Heart left ventricle (tissue), 13 donors: Measurements from ENCODE around the gene DUSP1.

ENCODE experiments used
- POLR2A ChIP-seq, 2 donors: fragments of 450-650 bp; IDR thresholded peaks; one replicate each; pipeline ENCODE4 v1.6.1; 2017; ENCODE audit warnings: antibody characterized with exemption in 2 of 2, mild to moderate bottlenecking in 2 of 2, moderate library complexity in 2 of 2
- TF ChIP-seq, protein P1 (sequence below), 12 donors: fragments of 200-600 bp; sonication (generic) in 4 of 12; IDR thresholded peaks; one replicate each; pipeline versions ENCODE4 v1.5.0 to v1.8.0; 2018 to 2022; ENCODE audit warnings: antibody characterized with exemption in 12 of 12, mild to moderate bottlenecking in 5 of 12
- donor health status: ischemic (EF 13 %, LVEDD 7.1; RV severe dilation, severe dysfunction).
- donor health status: DM: no; HTN: yes; CAD: no.
- donor health status: DM: no; HTN: no; CAD: no.
- donor health status: ischemic (EF 25% LVEDD 6.9; RV normal size, moderate dysfunction).
- donor health status: ischemic (EF 25% LVEDD 5.7; RV mildly dilated, moderate dysfunction).
- donor health status: ischemic (EF 35%, LVEDD 5.7; RV mildly dilated, moderate dysfunction).
- donor health status: nonischemic (EF 11% LVEDD 7.7; RV severe dilation, severe dysfunction).
- donor health status: DM: yes; HTN: yes; CAD: no.
- donor health status: PGD.
- donor health status: ischemic (EF 29% LVEDD 5.4; RV normal size, mild dysfunction).
- donor health status: nonischemic (EF 23%, LVEDD 6.1; RV moderate dilation, normal function).

DNA sequence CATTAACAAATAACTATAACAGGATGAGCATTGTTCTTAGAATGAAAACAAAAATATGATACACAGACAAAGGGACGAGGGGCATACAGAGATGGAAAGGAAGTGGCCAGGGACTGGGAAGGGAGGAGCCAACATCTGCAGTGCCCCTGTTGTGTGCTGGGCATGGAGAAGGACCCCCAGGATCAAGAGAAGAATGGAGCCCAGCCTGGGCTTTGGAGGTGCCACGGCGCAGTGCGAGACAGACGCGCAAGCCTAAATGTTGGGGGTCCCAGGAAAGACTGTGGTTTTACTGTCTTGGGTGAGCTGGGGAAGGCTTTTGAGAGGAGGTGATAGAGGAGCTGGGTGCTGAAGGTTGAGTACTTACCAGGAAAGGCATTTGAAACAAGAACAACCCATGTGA lies 28.4 kb upstream of the DUSP1 start:
- no peak for TF ChIP-seq POLR2A (IDR thresholded peaks at IDR 0.05)
- TF ChIP-seq, protein P1, sequence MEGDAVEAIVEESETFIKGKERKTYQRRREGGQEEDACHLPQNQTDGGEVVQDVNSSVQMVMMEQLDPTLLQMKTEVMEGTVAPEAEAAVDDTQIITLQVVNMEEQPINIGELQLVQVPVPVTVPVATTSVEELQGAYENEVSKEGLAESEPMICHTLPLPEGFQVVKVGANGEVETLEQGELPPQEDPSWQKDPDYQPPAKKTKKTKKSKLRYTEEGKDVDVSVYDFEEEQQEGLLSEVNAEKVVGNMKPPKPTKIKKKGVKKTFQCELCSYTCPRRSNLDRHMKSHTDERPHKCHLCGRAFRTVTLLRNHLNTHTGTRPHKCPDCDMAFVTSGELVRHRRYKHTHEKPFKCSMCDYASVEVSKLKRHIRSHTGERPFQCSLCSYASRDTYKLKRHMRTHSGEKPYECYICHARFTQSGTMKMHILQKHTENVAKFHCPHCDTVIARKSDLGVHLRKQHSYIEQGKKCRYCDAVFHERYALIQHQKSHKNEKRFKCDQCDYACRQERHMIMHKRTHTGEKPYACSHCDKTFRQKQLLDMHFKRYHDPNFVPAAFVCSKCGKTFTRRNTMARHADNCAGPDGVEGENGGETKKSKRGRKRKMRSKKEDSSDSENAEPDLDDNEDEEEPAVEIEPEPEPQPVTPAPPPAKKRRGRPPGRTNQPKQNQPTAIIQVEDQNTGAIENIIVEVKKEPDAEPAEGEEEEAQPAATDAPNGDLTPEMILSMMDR (IDR thresholded peaks at IDR 0.05) = no peak
